Prostate gland (tissue), 2 donors: ENCODE measurements around the gene ZNF423.

Source experiments
- POLR2A ChIP-seq: fragments of 450-650 bp; IDR thresholded peaks from one replicate; pipeline ENCODE4 v1.6.1; 2016; ENCODE audit warnings: antibody characterized with exemption, mild to moderate bottlenecking
- POLR2AphosphoS5 ChIP-seq: sonication (generic); formaldehyde crosslinking; IDR thresholded peaks from one replicate; pipeline ENCODE4 v1.6.1; 2017; ENCODE audit warnings: antibody characterized with exemption
- TF ChIP-seq, protein P1 (sequence below), 4 experiments: fragments of 200-600 bp in 2 of 4; fragments of 450-650 bp in 2 of 4; sonication (generic) in 2 of 4; IDR thresholded peaks; 1 replicate in 3 of 4; 2 replicates in 1 of 4; pipeline ENCODE4 v1.5.1; 2016 to 2019; ENCODE audit warnings: antibody characterized with exemption in 4 of 4, mild to moderate bottlenecking in 2 of 4, moderate library complexity in 2 of 4

DNA sequence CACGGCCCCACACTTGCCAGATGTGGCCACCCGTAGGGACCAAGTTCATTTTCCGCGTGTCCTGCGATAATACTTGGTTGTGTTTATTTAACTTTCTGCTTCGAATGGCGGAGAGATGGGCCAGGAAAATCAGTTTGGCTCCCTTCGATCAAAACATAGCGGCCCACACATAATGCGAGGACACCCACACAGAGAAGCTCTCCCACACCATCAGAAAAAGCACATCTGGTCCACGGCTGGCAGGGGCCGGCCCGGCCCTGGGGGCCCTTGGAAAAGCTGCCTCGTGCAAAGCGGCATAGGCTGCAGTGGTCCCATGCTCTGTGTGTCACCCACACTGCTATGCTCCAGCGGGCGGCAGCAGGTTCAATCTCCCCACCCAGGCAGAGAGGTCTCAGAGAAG lies 46.9 kb downstream of the ZNF423 start:
- TF ChIP-seq POLR2A (no peak), POLR2AphosphoS5 (no peak)
- TF ChIP-seq, protein P1, sequence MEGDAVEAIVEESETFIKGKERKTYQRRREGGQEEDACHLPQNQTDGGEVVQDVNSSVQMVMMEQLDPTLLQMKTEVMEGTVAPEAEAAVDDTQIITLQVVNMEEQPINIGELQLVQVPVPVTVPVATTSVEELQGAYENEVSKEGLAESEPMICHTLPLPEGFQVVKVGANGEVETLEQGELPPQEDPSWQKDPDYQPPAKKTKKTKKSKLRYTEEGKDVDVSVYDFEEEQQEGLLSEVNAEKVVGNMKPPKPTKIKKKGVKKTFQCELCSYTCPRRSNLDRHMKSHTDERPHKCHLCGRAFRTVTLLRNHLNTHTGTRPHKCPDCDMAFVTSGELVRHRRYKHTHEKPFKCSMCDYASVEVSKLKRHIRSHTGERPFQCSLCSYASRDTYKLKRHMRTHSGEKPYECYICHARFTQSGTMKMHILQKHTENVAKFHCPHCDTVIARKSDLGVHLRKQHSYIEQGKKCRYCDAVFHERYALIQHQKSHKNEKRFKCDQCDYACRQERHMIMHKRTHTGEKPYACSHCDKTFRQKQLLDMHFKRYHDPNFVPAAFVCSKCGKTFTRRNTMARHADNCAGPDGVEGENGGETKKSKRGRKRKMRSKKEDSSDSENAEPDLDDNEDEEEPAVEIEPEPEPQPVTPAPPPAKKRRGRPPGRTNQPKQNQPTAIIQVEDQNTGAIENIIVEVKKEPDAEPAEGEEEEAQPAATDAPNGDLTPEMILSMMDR (IDR thresholded peaks at IDR 0.05), result no peak
